ENCODE data around the gene ZNF253.
"Not testable (repeated sequence)": the region's sequence is repeated elsewhere in the genome, so short reads cannot be mapped to it uniquely, and the experiment has no call there.

Gene ZNF253

GRCh38 chr19:19900139-19900728 lies 34.6 kb downstream of the ZNF253 start:
- no peak for DNase-seq

GRCh38 chr19:19900729-19901444 lies 35.2 kb downstream of the ZNF253 start, which contains the start of gene ZNF93:
Gene ZNF93, plus strand, starts transcription at chr19:19900946. Its CDS starts 143 bp downstream, at chr19:19901089.
- DNase-seq = peak; percentile 79 to 89

GRCh38 chr19:19907551-19907950 lies 41.9 kb downstream of the ZNF253 start:
- DNase-seq = not testable (repeated sequence)

GRCh38 chr19:19909654-19910053 lies 44.0 kb downstream of the ZNF253 start:
- no peak for DNase-seq

- DNase-seq = no peak
Measured at GRCh38 chr19:19911150-19911549, 45.5 kb downstream of the ZNF253 start.

- no peak for DNase-seq
Measured at GRCh38 chr19:19914596-19914995, 48.9 kb downstream of the ZNF253 start.

GRCh38 chr19:19930417-19930816 lies 64.7 kb downstream of the ZNF253 start:
- peak in 1 of 2 experiments; percentile 13 for DNase-seq

- DNase-seq = not testable (repeated sequence)
Measured at GRCh38 chr19:19933432-19934314, 68.0 kb downstream of the ZNF253 start.

GRCh38 chr19:19937403-19937802 lies 71.7 kb downstream of the ZNF253 start:
- no peak for DNase-seq

- DNase-seq = no peak
Measured at GRCh38 chr19:19938449-19938848, 72.8 kb downstream of the ZNF253 start.

- DNase-seq = no peak
Measured at GRCh38 chr19:19943848-19944582, 78.3 kb downstream of the ZNF253 start.

Measured in stimulated activated CD4-positive, alpha-beta T cell treated with anti-CD3 and anti-CD28 coated beads, Interleukin-4, amount 100 ng/mL, for 4 hours (primary cell).